ENCODE data around the gene ARHGAP19.

Gene ARHGAP19

GRCh38 chr10:97179731-97180362 lies 112.6 kb downstream of the ARHGAP19 start:
- H3K4me3 ChIP-seq (ENCODE audit: low read depth, low read length) = no peak overlapping the region
- DNase-seq (ENCODE audit: low read depth) = no peak

GRCh38 chr10:97179311-97179710 lies 113.1 kb downstream of the ARHGAP19 start:
- no peak for DNase-seq (ENCODE audit: low read depth)
- H3K4me3 ChIP-seq (ENCODE audit: low read depth, low read length) = no peak overlapping the region

- H3K4me3 ChIP-seq (ENCODE audit: low read depth, low read length) = no peak overlapping the region
- DNase-seq (ENCODE audit: low read depth) = no peak
Observed at GRCh38 chr10:97178074-97178473, 114.4 kb downstream of the ARHGAP19 start.

- H3K4me3 ChIP-seq (ENCODE audit: low read depth, low read length) = no peak overlapping the region
- DNase-seq (ENCODE audit: low read depth) = no peak
Observed at GRCh38 chr10:97176226-97176625, 116.2 kb downstream of the ARHGAP19 start.

GRCh38 chr10:97175586-97175985 lies 116.9 kb downstream of the ARHGAP19 start:
- no peak for DNase-seq (ENCODE audit: low read depth)
- no peak overlapping the region for H3K4me3 ChIP-seq (ENCODE audit: low read depth, low read length)

- no peak for DNase-seq (ENCODE audit: low read depth)
- H3K4me3 ChIP-seq (ENCODE audit: low read depth, low read length) = no peak overlapping the region
Observed at GRCh38 chr10:97174941-97175340, 117.5 kb downstream of the ARHGAP19 start.

GRCh38 chr10:97174276-97174775 lies 118.1 kb downstream of the ARHGAP19 start:
- H3K4me3 ChIP-seq (ENCODE audit: low read depth, low read length) = no peak overlapping the region
- DNase-seq (ENCODE audit: low read depth) = no peak

GRCh38 chr10:97173036-97173435 lies 119.4 kb downstream of the ARHGAP19 start:
- no peak overlapping the region for H3K4me3 ChIP-seq (ENCODE audit: low read depth, low read length)
- DNase-seq (ENCODE audit: low read depth) = no peak
